ENCODE results near the gene MAMDC4. TPM values are rescaled to one million over a fixed set of nuclear protein-coding genes. Genes with fewer than 3 reads are reported as not detected.
"Not testable (repeated sequence)": the region's sequence is repeated elsewhere in the genome, so short reads cannot be mapped to it uniquely, and the experiment has no call there.

The MAMDC4 gene
- total RNA-seq, 1 experiment from 2014 or later = 4.5 TPM

GRCh38 chr9:136837856-136838277 lies 14.3 kb upstream of the MAMDC4 start:
- DNase-seq (ENCODE audit: extremely low read depth, low read depth) = not testable (repeated sequence)

DNA sequence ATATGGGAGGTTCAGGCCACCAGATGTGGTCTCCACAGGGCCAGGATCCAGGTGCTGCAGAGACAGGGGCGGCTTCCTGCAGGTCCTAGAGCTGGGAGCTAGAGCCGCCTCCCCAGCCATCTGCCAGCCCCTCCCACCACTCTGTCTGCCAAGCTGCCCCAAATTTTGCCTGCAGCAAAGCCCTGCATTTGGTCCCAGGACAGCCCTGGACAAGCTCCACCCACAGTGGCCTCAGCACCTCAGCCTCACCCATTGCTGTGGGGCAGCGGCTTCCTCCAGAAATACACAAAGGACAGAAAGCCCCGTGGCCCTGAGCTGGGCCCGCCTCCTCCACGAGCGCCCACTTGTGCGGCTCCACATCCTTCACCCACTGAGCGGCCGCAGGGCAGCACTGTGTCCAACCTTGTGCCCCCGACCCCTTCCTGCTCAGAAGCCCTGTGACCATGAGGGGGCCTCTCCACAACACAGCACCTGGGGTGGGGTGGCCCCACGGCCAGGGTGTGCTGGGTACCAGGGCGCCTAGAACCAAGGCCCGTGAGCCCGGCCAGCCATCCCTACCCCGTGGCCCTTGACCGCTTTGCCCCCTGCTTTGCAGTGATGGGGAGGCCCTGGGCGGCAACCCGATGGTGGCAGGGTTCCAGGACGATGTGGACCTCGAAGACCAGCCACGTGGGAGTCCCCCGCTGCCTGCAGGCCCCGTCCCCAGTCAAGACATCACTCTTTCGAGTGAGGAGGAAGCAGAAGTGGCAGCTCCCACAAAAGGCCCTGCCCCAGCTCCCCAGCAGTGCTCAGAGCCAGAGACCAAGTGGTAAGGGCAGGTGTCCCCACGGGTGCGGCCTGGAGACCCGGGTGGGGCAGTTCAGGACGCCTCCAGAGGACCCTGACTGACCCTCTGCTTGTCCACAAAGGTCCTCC lies 13.6 kb upstream of the MAMDC4 start:
- no peak for DNase-seq (ENCODE audit: extremely low read depth, low read depth)

- DNase-seq (ENCODE audit: extremely low read depth, low read depth) = no peak
These were observed 12.7 kb upstream of the MAMDC4 start for GRCh38 chr9:136839229-136840139.

GRCh38 chr9:136840140-136840876 lies 11.8 kb upstream of the MAMDC4 start:
- DNase-seq (ENCODE audit: extremely low read depth, low read depth) = no peak

GRCh38 chr9:136840877-136841645 lies 11.1 kb upstream of the MAMDC4 start:
- DNase-seq (ENCODE audit: extremely low read depth, low read depth) = peak; percentile 30

- DNase-seq (ENCODE audit: extremely low read depth, low read depth) = not testable (repeated sequence)
These were observed 10.3 kb upstream of the MAMDC4 start for GRCh38 chr9:136841646-136842379.

- peak; percentile 73 for DNase-seq (ENCODE audit: extremely low read depth, low read depth)
These were observed 9.7 kb upstream of the MAMDC4 start, which contains the start of gene AJM1 for GRCh38 chr9:136842380-136842948. AJM1 (plus strand) TSS chr9:136842478; CDS start chr9:136844415, 1,937 bp downstream.

DNA sequence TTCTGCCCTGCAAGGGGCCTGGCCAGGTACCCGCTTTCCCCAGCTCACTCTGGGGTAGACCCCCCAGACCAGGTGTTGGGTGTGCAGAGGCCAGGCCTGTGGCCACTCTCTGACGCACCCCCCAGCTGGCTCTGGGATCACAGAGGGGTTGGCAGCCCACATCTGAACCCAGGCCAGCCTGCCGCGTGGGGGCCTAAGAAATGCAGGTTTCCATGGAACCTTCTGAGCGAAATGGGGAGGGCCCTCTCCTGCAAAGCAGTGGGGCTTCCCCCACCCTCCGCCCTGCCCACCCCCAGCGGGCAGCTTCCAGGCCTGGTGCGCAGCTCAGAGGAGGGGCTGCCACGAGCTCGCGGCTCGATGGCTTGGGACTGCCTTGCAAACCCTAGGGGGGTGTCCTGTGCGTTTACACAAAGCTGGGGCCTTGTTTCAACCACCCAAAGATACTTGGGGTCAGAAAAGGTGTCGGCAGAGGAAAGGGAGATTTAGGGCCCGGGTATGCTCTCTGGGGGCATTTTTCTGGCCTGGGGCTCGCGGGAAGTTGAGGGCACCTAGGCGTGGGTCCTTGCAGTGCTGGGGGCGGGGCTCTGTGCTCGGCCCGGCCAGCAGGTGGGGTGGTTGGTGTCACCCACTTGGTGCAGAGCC lies 8.9 kb upstream of the MAMDC4 start:
- DNase-seq (ENCODE audit: extremely low read depth, low read depth) = not testable (repeated sequence)

DNA sequence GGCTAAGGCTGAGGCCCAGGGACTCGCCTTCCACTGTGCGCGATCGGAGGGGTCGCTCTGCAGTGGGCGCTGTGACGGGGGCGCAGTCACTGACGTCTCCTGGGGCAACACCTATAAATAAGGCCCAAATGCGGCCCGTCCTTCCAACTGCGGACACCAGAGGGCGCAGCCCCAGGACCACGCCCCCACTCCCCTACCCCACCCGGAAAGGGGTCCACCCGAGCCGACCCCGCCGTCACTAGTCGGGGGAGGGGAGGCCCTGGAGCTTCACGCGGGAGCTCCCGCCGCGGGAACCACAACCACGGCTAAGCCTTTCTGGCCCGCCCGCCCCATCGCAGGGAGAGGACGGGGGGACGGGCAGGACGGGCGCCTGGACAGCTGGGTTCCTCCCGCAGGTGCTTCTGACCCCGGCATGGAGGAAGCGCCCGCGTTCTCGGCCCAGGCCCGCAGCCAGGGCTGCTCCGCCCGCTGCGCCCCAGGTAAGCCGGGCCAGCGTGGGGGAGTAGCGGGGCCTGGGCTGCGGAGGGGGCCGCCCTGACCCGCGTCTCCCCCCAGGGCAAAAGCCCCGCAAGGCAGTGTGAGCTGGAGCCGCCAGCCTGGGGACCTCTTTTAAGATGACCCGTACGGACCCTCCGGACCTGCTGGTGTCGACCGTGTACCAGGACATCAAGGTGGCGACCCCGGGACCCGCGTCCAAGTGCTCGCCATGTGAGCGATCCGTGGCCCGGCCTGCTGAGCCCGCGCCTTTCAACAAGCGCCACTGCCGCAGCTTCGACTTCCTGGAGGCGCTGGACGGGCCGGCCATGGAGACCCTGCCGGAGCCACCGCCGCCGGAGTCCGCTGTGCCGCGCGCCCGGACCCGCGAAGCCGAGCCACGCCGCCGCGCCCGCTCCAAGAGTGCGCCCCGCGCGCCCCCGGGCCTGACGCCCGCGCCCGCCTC lies 8.1 kb upstream of the MAMDC4 start:
- DNase-seq (ENCODE audit: extremely low read depth, low read depth) = not testable (repeated sequence)

- no peak for DNase-seq (ENCODE audit: extremely low read depth, low read depth)
These were observed 7.2 kb upstream of the MAMDC4 start for GRCh38 chr9:136844761-136845464.

DNA sequence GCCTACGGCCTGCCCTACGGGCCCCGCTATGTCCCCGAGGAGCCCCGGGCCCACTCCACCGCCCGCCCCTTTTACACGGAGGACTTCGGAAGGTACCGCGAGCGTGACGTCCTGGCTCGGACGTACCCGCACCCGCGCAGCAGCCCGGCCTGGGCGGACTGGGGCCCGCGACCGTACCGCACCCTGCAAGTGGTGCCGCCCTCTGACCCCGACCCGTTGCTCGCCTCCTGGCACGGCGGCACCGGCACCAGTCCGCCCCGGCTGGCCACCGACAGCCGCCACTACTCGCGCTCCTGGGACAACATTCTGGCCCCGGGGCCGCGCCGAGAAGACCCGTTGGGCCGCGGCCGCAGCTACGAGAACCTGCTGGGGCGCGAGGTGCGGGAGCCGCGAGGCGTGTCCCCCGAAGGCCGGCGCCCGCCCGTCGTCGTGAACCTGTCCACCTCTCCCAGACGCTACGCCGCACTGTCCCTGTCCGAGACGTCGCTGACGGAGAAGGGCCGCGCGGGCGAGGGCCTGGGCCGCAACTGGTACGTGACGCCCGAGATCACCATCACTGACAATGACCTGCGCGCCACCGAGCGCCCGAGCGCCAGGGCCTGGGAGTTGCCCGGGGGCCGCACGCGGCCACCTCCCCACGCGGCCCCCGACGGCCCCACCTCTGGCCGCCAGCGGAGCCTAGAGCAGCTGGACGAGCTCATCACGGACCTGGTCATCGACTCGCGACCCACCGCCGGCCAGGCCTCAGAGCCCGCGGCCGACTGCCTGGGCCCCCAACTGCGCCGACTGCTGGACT lies 6.5 kb upstream of the MAMDC4 start:
- no peak for DNase-seq (ENCODE audit: extremely low read depth, low read depth)

- DNase-seq (ENCODE audit: extremely low read depth, low read depth) = no peak
These were observed 5.6 kb upstream of the MAMDC4 start for GRCh38 chr9:136846376-136847087.

GRCh38 chr9:136847088-136847825 lies 4.9 kb upstream of the MAMDC4 start:
- DNase-seq (ENCODE audit: extremely low read depth, low read depth) = peak; percentile 56

- peak; percentile 89 for DNase-seq (ENCODE audit: extremely low read depth, low read depth)
These were observed 4.2 kb upstream of the MAMDC4 start for GRCh38 chr9:136847826-136848392.

Measured in NCI-H460 (cell line).